Measurements from ENCODE around the gene NOCT.
A peak's percentile ranks its signal among the peaks of the same experiment; 100 is the strongest.
"Not testable (repeated sequence)": the region's sequence is repeated elsewhere in the genome, so short reads cannot be mapped to it uniquely, and the experiment has no call there.

Gene NOCT

GRCh38 chr4:139011225-139011950 is 4.2 kb upstream of the NOCT start:
- no peak for DNase-seq

DNA sequence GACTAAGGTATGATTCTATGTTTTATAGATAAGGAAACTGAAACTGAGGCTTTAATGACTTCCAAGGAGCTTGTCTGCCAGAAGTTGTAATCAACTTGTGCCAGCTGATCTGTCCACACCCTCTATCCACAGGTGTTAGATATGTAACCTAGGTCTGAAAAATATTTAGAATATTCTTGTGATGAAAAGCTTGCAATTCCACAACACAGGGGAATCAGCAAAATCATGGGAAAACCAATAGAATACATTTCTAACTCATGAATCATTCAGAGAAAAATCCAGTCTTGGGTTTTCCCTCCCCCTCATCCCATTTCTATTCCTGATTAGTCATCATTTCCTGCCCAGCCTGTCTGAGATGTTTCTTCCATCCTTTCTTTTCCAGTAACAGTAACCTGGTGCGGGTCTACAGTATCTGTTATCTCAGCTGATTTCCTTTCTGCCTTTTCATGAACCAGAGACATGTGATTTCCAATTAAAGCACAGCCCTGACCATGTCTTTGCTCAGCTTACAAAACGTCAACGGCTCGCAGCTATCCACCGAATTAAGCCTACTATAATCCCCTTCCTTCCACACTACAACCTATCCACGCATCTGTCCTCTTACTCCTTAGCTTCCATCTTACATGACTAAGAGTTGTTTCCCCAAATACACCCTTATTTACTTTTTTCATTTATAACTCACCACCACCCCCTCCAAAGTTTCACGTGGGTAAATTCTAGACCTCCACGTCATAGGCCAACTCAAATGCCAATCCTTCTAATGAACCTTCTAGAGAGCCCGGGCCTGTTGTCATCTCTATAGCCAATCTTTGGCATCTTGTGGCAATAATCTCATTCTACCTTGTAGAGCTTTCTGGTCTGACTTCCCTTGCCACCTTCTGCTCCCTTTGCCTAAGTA is 961 bp upstream of the NOCT start:
- no peak for DNase-seq

DNA sequence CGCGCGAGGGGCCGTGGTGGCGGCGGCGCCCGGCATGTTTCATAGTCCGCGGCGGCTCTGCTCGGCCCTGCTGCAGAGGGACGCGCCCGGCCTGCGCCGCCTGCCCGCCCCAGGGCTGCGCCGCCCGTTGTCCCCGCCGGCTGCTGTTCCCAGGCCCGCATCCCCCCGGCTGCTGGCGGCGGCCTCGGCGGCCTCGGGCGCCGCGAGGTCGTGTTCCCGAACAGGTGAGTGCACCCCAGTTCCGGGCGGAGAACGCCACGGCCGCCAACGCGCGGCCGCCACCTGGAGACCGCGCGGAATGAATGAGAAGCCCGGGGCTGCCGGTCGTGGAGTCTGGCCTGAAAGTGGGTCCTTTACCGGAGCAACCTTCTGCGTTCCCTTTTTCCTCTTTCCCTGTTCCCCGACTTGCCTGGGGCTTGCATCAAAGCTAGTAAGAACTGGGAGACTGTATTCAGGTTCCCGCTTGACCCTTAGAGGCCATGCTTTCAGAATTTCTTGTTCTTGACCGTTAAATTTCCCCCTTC is 429 bp downstream of the NOCT start:
- DNase-seq: peak; percentile 62

GRCh38 chr4:139017861-139018260 is 2.3 kb downstream of the NOCT start:
- DNase-seq: no peak

DNA sequence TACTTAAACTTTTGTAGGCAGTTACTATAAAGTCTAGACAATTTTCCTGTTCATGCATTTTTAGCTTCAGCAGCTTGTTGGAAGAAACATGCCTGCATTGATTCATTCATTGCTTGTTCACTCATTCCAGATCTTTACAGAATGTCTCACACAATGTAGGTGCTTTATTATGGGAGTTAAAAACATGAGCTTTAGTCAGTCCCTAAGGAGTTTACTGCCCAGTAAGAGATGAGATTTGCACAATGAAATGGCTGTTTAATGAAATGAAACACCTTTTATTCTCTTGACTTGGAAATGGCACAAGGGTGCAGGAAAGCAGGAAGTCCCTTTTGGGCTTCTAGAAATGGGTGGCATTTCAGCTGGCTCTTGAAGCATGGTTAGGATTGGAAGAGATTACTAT is 2.9 kb downstream of the NOCT start:
- DNase-seq: no peak

GRCh38 chr4:139018971-139019758 is 3.6 kb downstream of the NOCT start:
- DNase-seq: no peak

DNA sequence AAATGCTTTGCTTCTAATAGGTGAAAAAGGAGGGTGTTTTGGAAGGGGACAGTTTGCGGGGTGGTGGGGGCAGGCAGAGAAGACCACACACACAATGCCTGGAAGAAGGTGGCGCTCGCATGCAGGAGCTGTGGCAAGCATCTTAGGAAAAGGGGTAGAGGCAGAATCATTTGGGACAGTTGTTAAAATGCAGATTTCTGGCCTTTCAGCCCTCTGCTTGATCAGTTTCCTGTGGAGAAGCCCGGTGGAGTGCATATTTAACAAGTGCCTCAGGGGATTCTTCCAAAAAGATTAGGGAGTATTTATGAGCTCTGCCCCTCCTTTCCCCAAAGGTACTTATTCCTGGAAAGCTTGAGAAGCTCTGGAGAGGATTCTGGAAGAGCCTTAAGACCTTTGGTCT is 4.8 kb downstream of the NOCT start:
- DNase-seq: no peak

GRCh38 chr4:139021071-139021470 is 5.5 kb downstream of the NOCT start:
- DNase-seq: not testable (repeated sequence)

DNA sequence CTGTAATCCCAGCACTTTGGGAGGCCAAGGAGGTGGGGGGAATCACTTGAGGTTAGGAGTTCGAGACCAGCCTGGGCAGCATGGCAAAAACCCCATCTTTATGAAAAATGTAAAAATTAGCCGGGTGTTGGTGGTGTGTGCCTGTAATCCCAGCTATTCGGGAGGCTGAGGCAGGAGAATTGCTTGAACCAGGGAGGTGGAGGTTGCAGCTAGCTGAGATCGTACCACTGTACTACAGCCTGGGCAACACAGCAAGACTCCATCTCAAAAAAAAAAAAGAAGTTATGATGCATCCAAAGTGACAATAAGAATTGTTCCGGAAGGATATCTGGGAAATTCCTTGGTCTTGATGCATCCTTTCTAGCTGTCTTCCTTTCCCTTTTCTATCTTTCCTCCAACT is 7.3 kb downstream of the NOCT start:
- DNase-seq: no peak

- no peak for DNase-seq
Measured at GRCh38 chr4:139024686-139025085, 9.1 kb downstream of the NOCT start.

DNA sequence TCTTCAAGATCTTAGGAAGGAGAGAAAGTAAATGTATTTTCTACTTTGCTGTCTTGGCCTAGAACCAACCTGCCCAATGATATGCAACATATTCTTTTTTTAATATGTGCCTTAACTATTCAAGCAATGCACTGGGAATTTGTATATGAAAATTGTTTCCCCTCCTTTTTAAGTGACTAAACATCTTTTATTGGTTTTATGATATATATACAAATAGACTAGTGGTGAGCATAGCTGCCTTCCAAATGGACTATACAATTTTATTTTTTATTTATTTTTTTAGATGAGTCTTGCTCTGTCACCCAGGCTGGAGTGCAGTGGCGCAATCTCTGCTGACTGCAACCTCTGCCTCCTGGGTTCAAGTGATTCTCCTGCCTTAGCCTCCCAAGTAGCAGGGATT is 10.3 kb downstream of the NOCT start:
- no peak for DNase-seq

DNA sequence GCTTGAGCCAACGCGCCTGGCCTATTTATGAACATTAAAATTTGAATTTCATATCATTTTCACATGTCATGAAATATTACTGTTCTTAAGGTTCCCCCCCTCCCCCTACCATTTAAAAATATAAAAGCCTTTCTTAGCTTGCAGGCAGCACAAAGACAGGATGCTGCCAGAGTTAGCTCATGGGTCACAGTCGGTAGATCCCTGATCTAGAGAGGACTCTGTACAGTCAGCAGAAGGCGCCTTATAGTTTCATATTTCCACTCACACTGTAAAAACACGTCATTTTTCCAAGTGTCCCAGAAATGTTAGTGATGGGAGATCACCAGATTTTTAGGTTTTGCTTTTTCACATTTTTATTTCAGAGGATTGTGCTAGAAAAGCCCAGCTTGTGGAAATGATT is 12.2 kb downstream of the NOCT start:
- DNase-seq: no peak

GRCh38 chr4:139028191-139028661 is 12.6 kb downstream of the NOCT start:
- no peak for DNase-seq

DNA sequence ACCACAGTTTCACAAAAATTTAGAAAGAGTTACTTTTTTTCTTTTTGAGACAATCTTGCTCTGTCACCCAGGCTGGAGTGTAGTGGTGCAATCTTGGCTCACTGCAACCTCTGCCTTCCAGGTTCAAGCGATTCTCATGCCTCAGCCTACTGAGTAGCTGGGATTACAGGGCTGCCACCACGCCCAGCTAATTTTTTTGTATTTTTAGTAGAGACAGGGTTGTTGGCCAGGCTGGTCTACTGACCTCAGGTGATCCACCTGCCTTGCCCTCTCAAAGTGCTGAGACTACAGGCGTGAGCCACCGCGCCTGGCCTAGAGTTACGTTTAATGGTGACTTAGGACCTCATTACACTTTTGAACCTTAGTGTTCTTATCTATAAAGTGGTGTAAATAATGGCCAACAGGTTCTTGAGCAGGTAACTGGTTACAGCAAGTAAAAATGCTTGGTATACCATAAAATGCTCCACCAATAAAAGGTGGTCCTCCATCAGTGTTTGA is 14.3 kb downstream of the NOCT start:
- not testable (repeated sequence) for DNase-seq

GRCh38 chr4:139030614-139031235 is 15.1 kb downstream of the NOCT start:
- peak; percentile 75 for DNase-seq

DNA sequence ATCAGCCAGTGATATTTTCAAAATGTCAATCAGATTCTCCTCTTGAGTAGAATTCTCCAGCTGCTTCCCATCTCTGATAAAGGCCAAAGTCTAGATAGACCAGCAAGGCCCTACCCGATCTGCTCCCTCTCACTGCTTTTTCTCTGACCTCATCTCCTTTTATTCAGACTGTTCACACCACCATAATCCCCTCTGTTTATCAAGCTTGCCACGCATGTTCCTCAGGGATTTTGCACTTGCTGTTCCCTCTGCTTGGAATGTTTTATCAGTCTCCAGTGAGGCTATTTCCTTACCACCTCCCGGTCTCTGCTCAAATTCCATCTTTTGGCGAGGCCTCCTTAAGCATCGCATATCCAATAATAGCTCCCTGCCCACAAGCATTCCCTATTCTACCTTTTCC is 20.1 kb downstream of the NOCT start:
- DNase-seq: no peak

DNA sequence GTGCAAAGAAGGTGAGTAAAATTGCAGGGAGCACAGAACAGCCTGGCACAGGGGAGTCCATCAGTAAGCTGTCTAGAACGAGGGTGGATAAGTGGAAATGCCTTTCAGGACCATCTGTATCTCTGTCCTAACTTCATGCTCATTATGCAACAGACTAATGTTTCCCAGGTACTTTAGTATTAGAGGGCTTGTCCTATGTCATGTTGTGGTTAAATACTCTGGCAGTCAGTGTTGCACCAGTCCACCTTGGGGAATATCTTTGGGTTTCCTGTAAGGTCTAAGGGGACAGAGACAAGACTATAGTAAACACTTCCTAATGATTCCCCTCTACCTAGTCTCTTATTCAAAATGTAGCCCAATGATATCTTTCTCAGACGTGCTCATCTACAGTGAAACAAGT is 21.3 kb downstream of the NOCT start:
- no peak for DNase-seq

- no peak for DNase-seq
Measured at GRCh38 chr4:139038874-139039443, 23.4 kb downstream of the NOCT start.

- DNase-seq: no peak
Measured at GRCh38 chr4:139042981-139043460, 27.4 kb downstream of the NOCT start.

- no peak for DNase-seq
Measured at GRCh38 chr4:139044291-139044690, 28.7 kb downstream of the NOCT start.

DNA sequence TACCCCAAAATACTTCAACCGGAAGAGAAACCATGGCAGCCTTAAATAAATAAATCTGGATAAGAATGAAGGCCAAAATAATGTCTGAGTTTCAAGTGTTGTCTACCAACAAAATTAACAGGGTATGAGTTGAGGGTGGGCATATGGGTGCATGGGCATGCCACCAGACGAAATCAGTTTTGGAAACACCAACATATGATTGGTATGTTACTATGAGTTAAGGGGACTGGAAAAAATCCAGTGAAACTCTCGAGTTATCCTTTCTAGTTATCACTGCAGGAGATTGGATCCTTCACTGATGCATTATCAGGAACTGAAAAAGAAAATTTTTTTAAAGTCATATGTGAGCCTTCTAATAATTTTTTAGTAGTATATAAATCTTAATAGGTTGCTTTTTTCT is 32.4 kb downstream of the NOCT start:
- DNase-seq: no peak

DNA sequence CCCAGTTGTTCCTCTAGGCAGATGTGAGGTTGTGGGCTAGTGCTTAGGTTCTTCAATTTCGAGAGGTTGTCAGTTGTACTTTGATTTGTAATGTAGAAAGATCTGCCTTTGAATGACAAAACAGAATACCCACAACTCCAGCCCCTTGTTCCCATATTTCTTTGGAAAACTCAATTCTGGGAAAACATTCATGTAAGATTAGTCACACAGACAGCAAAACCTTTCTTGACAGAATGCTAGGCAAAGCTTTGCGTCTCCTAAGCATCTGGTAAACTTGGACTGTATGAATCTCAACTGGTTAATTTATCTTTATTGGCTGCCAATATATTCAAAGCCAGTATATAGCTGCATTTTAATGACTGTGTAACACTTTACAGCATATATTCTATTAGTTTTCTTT is 34.9 kb downstream of the NOCT start:
- DNase-seq: no peak
